Measurements from ENCODE around the gene EML1.

GRCh38 chr14:99964979-99965378, 171.8 kb downstream of the EML1 start:
- TF ChIP-seq CTCF (IDR thresholded peaks at IDR 0.05; ENCODE audit: low read depth, low read length) (no peak), POLR2A (IDR thresholded peaks at IDR 0.05; ENCODE audit: extremely low read depth, insufficient read length) (no peak), MAX (IDR thresholded peaks at IDR 0.05; ENCODE audit: low read depth, low read length) (no peak)

Measured in NB4 (cell line).